Thymus (tissue), 11 donors: Measurements from ENCODE around the gene CREBL2. TPM values are rescaled to one million over a fixed set of nuclear protein-coding genes. Genes with fewer than 3 reads are reported as not detected.
"Not testable (repeated sequence)": the region's sequence is repeated elsewhere in the genome, so short reads cannot be mapped to it uniquely, and the experiment has no call there.

Experiments
- DNase-seq, 9 donors: peaks; one replicate each; pipeline ENCODE4 v3.0.0-alpha.2; 2013; ENCODE audit warnings: low spot score in 9 of 9, low read depth in 6 of 9, missing footprints in 1 of 9
- H3K27ac ChIP-seq, 2 donors: one replicate each; pipeline ENCODE4 v1.5.1; 2013; ENCODE audit warnings: control low read depth in 1 of 2, low read depth in 1 of 2, low read length in 1 of 2, mild to moderate bottlenecking in 1 of 2, moderate library complexity in 1 of 2
- H3K27me3 ChIP-seq, 2 donors: one replicate each; pipeline ENCODE4 v1.5.1; 2013; ENCODE audit warnings: low read length in 1 of 2; ENCODE audit not compliant: control insufficient read depth in 2 of 2, insufficient read depth in 1 of 2
- H3K36me3 ChIP-seq, 2 donors: one replicate each; pipeline ENCODE4 v1.5.1; 2013; ENCODE audit warnings: low read length in 1 of 2, mild to moderate bottlenecking in 1 of 2, moderate library complexity in 1 of 2; ENCODE audit not compliant: control insufficient read depth in 2 of 2, insufficient read depth in 2 of 2
- H3K4me1 ChIP-seq, 2 donors: one replicate each; pipeline ENCODE4 v1.5.1; 2013; ENCODE audit warnings: low read length in 2 of 2; ENCODE audit not compliant: control insufficient read depth in 2 of 2, insufficient read depth in 2 of 2
- H3K4me3 ChIP-seq, 2 donors: one replicate each; pipeline ENCODE4 v1.5.1; 2013; ENCODE audit warnings: low read length in 2 of 2, control low read depth in 1 of 2, mild to moderate bottlenecking in 1 of 2
- H3K9me3 ChIP-seq, 2 donors: one replicate each; pipeline ENCODE4 v1.5.1; 2013; ENCODE audit warnings: low read length in 1 of 2, mild to moderate bottlenecking in 1 of 2; ENCODE audit not compliant: control insufficient read depth in 2 of 2, insufficient read depth in 1 of 2
- WGBS: extraction: QIAGEN DNeasy Blood & Tissue Kit; methylation state at CpG from one replicate; pipeline ENCODE4 v1.1.7; 2013; 5-methylcytosine and 5-hydroxymethylcytosine counted together
- polyA plus RNA-seq: library from polyadenylated mRNA; stranded (reverse); fragments of 200-250 nt; gene quantifications from one replicate; pipeline ENCODE4 v1.2.3, GENCODE V29; 2013
- total RNA-seq: library from RNA; stranded (reverse); fragments of 120-200 nt; gene quantifications from one replicate; pipeline ENCODE4 v1.2.4, GENCODE V29; 2013
- donor health status: healthy.

CREBL2 gene
- total and polyA plus RNA-seq, 2 donors = 20.7 to 29.3 TPM

GRCh38 chr12:12652704-12653103 lies 41.0 kb downstream of the CREBL2 start:
- 100% methylated on average over 4 of the region's 4 CpGs for WGBS
- not testable (repeated sequence) for H3K36me3 ChIP-seq, DNase-seq, H3K4me1 ChIP-seq, H3K4me3 ChIP-seq, H3K27ac ChIP-seq, H3K27me3 ChIP-seq
- peaks cover 5 to 18% of the 10 kb centered on the region in 2 donors for H3K9me3 ChIP-seq

DNA sequence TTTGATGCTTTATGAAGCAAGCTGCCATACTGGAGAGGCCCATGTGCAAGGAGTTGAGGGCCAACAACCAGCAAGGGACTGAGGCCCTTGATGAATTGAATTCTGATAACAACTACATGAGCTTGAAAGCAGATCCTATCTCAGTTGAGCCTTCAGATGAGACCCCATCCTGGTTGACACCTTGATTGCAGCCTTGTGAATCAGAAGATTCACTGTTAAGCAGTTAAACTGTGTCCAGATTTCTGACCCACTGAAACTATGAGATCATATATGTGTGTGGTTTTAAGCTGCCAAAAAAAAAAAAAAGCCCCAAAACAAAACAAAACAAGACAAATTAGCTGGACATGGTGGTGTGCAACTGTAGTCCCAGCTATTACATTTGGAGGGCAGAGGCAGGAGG lies 42.2 kb downstream of the CREBL2 start:
- Histone ChIP-seq H3K9me3 (peaks cover 0 to 9% of the 10 kb centered on the region in 2 donors), H3K4me1 (no peaks in the 10 kb centered on the region), H3K27ac (no peak overlapping the region), H3K36me3 (peaks cover 0 to 3% of the 10 kb centered on the region in 2 donors), H3K4me3 (no peak overlapping the region), H3K27me3 (no peaks in the 10 kb centered on the region)
- no peak for DNase-seq

DNA sequence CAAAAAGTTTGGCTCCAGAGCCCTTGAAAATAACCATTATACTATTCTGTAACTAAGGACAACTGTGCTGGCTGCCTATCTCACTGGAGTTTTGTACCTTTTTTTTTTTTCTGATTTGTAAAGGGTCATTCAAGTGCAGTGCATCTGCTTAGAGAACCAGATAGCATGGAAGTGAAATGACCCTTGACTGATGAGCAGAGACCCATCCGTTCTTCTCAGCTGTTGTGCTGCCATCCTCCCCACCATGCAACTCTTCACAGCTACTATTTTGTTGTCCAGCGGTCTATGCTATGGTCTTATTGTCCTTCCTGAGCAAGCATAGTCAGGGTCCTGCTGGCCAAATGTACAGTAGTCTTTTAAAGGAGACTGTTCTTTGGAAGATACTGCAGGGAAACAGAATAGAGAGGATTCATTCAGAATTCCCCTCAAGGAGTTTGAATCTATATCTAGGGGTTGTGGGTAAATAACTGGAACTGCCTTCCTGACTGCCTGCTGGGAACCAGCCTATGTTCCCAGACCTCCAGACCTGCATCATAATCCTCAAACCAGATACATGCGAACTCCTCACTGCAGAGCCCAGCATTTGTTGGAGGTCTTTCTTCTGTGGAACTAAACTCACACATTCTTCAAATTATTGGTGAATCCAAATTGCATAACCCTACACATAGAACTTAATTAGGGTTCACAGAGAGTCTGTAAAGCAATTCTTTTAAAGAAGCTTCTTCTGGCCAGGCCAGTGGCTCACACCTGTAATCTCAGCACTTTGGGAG lies 43.2 kb downstream of the CREBL2 start:
- no peak overlapping the region for H3K4me3 ChIP-seq
- H3K27me3 ChIP-seq = no peaks in the 10 kb centered on the region
- no peak for DNase-seq
- no peak overlapping the region for H3K27ac ChIP-seq
- H3K4me1 ChIP-seq = no peaks in the 10 kb centered on the region
- H3K9me3 ChIP-seq = peaks cover 0 to 1% of the 10 kb centered on the region in 2 donors
- 95% methylated on average over 3 of the region's 3 CpGs for WGBS
- peaks cover 0 to 3% of the 10 kb centered on the region in 2 donors for H3K36me3 ChIP-seq

DNA sequence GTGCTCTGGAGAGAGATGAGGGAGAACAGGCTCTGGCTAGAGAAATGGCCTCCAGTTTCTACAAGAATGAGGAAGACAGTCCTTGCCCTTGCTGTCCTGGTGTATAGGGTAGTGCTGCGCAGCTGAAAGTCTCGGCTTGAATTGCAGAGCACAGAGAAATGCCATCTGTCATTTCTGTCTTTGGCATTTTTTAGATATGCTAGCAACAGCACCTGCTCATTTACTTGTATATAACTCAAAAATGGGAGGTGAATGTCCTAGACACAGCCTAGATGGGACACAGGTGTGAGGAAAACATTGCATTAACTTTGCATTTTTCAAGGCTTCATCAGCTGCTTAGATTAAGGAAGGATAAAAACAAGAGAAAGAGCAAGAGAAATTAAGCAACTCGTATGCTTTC lies 48.5 kb downstream of the CREBL2 start:
- no peaks in the 10 kb centered on the region for H3K36me3 ChIP-seq
- WGBS = 84% methylated on average over 3 of the region's 3 CpGs

GRCh38 chr12:12661086-12661856 lies 49.6 kb downstream of the CREBL2 start:
- 94% methylated on average over 7 of the region's 7 CpGs for WGBS
- Histone ChIP-seq H3K9me3 (no peaks in the 10 kb centered on the region), H3K4me3 (no peak overlapping the region), H3K27ac (no peak overlapping the region), H3K36me3 (no peaks in the 10 kb centered on the region), H3K27me3 (no peaks in the 10 kb centered on the region), H3K4me1 (no peaks in the 10 kb centered on the region)
- DNase-seq = no peak

More for the DNA sequence above, 48.5 kb downstream of the CREBL2 start:
- Histone ChIP-seq H3K9me3 (no peaks in the 10 kb centered on the region), H3K27ac (no peak overlapping the region), H3K4me1 (no peaks in the 10 kb centered on the region), H3K27me3 (no peaks in the 10 kb centered on the region), H3K4me3 (no peak overlapping the region)
- DNase-seq = no peak

DNA sequence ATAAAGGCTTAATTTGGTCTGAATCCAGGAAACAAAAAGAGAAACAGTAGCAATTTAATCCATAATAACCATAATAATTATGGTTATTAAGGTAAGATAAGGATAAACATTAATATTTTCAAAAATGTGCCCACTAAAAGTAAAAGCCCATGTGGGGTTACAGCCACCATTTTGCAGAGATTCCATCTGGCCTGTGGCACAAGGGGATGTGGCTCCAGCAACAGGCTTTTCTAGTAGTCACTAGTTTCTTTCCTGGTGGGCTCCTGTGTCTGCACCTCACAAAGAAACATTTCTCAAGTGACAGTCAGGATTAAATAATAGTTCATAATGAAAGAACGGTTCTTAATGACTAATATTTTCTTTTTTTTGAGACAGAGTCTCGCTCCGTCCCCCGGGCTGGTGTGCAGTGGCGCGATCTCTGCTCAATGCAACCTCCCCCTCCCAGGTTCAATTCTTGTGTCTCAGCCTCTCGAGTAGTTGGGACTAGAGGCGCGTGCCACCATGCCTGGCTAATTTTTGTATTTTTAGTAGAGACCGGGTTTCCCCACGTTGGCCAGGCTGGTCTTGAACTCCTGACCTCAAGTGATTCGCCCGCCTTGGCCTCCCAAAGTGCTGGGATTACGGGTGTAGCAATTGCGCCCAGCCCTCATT lies 52.1 kb downstream of the CREBL2 start:
- no peak for DNase-seq
- H3K9me3 ChIP-seq = no peaks in the 10 kb centered on the region

GRCh38 chr12:12665194-12665593 lies 53.5 kb downstream of the CREBL2 start:
- WGBS = 79% methylated on average over 13 of the region's 13 CpGs
- H3K9me3 ChIP-seq = no peaks in the 10 kb centered on the region
- H3K27ac ChIP-seq = no peak overlapping the region
- no peak overlapping the region for H3K4me3 ChIP-seq
- H3K27me3 ChIP-seq = no peaks in the 10 kb centered on the region
- no peaks in the 10 kb centered on the region for H3K4me1 ChIP-seq
- H3K36me3 ChIP-seq = no peaks in the 10 kb centered on the region
- no peak for DNase-seq

More for the DNA sequence above, 52.1 kb downstream of the CREBL2 start:
- no peaks in the 10 kb centered on the region for H3K27me3 ChIP-seq
- 98% methylated on average over 15 of the region's 15 CpGs for WGBS
- no peaks in the 10 kb centered on the region for H3K4me1 ChIP-seq
- H3K36me3 ChIP-seq = no peaks in the 10 kb centered on the region
- no peak overlapping the region for H3K4me3 ChIP-seq
- H3K27ac ChIP-seq = no peak overlapping the region

- Histone ChIP-seq H3K4me3 (no peak overlapping the region), H3K36me3 (no peaks in the 10 kb centered on the region), H3K27ac (no peak overlapping the region), H3K4me1 (no peaks in the 10 kb centered on the region), H3K9me3 (no peaks in the 10 kb centered on the region), H3K27me3 (no peaks in the 10 kb centered on the region)
- WGBS = 100% methylated on average over 1 of the region's 1 CpG
- DNase-seq = no peak
Observed at GRCh38 chr12:12668005-12668404, 56.3 kb downstream of the CREBL2 start.

DNA sequence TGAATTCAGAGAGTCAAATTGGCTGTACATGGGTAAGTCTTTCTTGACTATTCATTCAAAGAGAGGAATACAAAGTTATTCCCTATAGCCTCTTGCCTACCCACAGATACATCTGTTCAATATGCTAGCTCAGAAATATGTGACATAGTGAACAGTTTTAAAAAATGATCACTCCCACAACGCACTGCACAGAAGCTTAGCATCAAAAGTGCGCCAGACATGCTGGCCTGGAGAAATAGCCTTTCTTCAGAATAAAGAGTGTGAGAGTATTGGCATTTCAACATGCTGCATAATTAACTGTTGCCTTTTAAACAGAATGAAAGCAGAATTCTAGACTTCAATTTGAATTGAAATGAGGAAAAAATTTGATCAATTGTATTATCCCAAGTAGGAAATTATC lies 57.3 kb downstream of the CREBL2 start:
- no peak for DNase-seq
- Histone ChIP-seq H3K4me3 (no peak overlapping the region), H3K27ac (no peak overlapping the region), H3K9me3 (no peaks in the 10 kb centered on the region), H3K36me3 (no peaks in the 10 kb centered on the region), H3K27me3 (no peaks in the 10 kb centered on the region), H3K4me1 (no peaks in the 10 kb centered on the region)
- 98% methylated on average over 2 of the region's 2 CpGs for WGBS
